HG03354 (cell line): ENCODE measurements around the gene LPIN2.

Experiments used
- ATAC-seq: cut with Tn5 transposase; IDR thresholded peaks from one replicate; pipeline ENCODE4 v1.9.1; 2021; ENCODE audit warnings: mild to moderate bottlenecking; ENCODE audit not compliant: unreplicated experiment, poor library complexity, severe bottlenecking

LPIN2 gene

DNA sequence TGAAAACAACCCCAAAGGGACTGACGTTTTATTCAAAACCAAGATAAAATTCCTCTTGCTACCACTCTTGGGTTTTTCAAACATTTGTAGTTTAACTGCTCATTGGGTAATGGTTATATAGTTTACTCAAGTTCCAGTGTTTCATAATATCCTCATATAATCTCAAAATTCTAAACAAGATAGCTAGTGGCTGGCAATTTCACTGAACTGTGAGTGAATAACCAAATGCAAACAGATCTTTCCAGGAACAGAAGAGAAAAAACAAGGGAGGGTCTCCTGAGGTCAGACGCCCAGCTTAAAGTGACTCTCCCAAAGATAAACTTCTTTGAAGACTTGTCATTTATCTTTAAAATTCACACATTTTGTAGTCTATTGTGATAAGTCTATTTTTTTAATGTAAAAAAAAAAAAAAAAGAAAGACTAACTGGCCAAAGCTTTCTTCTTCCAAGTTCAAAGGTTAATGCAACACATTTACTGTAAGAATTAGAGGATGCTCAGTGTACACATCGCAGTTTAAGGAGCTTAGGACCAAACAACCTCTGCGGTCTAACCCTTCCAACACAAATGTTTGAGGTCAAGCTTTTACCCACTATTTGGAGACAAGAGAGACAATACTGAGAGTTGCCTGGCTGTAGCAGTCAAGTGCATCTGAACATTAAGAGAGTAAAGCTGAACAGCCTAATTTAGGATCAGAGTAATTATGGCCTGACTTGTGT, 26.6 kb downstream of the LPIN2 start:
- no peak for ATAC-seq

DNA sequence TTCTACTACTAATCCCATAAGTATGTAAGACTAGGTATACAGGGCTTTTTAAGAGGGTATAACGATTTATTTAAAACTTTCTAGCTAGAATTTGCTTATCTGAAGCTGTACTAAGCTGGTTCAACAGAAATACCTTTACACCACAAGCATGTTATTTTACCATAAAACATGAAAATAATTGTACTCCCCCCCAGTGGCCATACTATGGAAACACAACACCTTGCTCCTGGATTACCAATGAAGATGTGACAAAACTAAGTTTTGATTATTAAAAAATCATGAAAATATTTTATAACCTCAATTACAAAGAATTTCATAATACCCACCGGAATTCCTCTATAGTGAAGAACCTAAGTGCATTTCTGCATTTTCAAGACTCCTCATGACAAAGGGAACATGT, 27.3 kb downstream of the LPIN2 start:
- ATAC-seq, result no peak

DNA sequence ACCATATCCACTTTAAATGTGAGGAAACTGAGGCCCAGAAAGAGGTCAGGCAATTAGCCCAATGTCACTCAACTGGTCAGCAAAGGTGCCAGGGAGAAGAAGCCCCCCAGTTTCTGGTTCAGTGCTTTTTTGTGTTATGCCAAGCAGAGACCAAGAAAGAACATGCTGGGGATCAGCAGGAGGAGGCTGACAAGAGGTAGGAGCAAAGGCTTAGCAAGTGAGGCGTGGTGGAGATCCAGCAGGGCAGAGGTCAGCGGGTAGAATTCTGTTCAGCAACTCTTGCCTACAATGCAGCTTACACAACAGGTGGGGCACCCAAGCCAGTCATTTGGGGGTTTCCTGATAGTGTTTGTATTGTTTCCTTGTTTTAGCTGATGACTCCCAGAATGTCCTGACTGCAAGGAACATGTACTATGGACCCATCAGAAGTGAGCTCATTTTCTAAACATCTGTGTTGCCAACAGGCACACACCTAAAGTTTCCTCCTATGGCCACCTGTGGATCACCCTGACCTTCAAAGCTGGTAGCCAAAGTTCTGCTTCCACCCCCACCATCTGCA, 28.2 kb downstream of the LPIN2 start:
- ATAC-seq, result no peak

DNA sequence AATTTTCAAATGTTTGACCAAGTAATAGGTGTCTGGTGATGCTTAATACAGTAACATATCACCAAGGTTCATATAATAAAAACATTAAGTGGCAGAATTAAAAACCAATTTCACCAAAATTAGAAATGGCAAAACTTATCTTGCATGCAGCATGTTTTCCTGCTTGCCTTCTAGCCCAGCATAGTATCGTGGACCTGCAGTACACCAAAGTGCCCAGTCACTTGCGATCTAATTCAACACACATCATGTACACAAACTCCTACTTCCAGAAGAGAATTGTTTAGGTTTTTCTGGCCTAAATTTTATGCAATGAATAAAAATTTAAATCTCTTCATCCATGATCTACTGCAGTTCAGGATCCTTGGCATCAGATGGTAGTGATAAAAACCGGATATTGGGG, 28.9 kb downstream of the LPIN2 start:
- ATAC-seq, result no peak

DNA sequence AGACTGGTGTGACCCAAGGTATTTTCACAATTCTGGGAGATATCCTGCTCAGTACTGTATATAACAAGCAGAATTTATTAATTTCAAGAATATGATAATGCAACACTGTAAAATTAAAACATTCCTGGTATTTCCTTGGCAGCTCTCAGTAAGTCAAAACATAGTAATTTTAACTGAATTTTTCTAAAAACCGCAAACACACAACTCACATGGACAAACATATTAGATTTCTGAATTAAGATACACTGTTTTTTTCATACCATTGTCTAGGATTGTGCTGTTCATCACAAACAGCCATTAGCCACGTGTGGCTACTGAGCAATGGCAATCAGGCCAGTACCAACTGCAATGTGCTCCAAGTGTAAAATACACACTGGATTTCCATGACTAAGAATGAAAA, 29.6 kb downstream of the LPIN2 start:
- ATAC-seq, result no peak

DNA sequence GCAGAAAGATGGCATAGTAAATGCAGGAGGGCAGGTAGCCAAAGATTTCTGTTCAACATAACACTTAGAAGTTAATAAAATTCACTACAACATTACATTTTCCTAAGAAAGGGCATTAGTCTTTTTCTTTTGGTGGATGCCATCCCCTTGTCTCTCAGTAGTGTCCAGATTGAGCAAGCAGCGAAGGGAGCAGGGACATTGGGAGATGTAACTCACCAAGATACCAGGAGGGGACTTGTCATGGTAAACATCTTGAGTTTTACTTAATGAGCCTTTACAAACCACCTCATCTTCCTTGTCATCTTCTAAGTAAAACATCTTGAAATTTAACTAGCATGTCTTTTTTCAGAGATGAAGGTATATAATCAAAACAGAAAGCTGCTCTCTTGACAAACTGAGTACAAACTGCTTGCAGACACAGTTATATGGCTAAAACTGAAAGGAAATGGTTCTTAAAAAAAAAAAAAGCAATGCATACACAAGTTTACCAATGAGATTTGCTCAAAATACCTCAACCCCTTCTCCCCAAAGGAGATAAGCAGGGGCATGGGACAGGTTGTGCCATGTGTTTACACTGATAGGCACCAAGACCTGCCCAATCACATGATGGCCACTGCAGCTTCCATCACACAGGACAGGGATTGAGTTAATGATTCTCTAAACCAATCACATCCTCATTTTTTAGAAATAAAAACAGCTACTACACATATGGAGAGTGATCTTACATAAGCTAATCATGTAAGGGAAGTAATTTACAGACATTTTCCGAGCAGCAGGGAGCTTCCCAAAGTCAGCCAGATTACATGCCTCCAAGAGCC, 30.3 kb downstream of the LPIN2 start:
- no peak for ATAC-seq

DNA sequence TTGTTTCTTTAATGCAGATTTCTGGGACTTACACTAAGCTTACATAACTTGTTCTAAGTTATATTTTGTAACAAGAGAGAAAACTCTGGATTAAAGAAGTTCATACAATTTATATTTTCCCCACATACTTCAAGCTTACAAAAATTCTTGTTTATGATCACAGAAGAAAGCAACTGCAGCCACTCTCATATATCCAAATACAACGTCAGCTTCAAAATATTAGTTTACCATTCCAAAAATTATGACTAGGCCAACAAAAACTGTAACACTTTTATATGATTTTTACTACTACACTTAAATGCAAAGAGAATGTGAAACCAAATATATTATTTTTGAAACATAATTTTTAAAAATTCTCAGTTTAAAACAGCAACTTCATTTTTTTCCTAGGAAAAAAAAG, 30.9 kb downstream of the LPIN2 start:
- no peak for ATAC-seq

DNA sequence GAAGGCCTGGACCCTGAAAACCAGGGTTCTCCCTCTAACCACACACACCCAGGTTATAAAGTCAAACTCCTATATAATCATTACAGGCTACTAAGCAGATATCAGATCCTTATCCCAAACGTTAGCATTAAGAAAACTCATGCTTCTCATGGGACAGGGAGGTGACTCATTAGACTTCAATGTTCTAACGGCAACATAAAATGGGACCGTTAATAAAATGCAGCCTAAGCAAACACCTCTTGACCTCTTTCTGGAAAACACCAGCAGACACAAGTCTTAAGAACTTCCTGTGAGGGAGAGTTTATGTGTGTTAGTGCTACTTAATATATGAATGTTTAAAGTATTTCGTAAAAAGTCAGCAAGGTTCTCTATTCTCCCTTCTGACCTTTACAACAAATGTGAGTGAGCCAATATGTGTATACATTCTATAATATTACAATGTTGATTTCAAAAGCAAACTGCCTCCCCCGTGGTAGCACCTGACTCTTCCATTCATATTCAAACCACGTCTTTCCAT, 31.7 kb downstream of the LPIN2 start:
- ATAC-seq, result no peak

DNA sequence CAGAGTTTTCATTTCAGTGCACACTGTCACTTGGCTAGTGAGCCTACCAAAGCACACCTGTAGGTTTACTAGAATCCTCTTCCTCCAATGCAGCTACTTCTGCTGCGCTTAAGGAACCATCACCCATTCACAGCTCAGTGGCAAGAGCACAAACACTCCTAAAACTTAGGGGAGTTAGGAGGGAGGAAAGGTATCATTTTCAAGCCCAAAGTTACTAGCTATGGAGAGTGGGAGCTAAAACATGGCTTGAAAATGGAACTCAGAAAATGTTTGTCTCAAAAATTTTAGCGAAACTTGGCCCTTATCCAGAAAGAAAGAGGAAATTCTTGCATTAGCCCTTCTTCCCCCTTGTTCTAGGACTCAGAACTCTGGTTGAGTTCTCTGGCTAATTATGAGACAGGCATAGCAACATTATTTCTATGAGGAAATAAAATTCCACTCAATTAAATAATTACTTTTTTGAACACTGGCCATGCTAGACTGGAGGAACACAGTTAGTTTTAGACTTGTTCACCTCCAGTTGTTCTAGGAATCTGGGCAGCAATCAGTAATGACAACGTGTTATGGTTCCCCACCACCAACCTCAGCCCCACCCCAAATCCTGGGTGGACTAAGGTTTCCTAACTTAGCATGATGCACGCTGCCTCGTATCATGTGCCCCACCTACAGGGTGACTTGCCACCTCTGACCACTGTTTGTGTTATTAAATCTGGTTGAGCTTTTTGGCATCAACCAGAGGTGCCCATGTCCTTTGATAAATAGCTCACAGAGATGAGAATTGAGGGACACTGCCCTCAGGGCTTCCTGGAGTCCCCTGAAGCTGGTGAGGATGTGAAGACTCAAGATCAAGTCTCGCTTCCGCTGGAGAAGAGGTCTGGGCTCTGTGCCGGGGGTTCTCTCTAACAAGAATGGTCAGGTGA, 32.8 kb downstream of the LPIN2 start:
- no peak for ATAC-seq

DNA sequence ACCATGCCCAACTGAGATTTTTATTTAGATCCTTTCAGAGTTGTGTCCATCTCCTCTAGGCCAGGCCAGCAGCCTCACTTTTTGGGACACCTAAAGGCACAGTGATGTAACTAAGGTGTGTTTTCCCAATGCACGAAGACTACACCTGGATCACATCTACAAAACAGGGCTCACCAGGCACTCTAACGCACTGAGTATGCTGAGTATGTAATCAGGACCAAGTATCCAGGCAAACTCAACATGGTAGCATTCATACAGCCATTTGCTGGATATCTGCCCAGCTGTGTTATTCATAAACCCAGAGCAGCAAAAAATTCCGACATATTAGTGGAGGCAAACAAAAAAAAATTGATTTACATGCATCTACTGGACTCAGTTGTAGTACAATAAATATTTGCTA, 33.8 kb downstream of the LPIN2 start:
- no peak for ATAC-seq

DNA sequence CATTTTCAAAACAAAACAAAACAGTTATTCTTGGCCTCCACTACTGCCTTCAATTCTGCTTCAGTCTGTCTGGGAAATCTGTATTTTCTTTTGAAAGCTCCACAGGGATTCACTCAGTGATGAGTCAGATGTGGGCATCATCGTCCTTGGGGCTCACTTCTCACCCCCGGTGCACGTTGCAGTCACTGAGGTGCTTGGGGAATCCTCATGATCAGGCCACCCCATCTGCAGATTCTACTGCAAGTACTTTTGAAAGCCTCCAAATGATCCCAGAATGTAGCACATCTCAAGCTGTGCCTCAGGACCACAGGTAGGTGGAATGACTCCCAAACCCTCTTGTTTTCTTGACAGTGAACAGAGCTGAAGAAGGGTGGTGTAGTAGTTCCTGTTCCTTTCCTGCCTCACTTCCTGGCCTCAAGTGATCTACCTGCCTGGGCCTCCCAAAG, 34.3 kb downstream of the LPIN2 start:
- ATAC-seq, result no peak

DNA sequence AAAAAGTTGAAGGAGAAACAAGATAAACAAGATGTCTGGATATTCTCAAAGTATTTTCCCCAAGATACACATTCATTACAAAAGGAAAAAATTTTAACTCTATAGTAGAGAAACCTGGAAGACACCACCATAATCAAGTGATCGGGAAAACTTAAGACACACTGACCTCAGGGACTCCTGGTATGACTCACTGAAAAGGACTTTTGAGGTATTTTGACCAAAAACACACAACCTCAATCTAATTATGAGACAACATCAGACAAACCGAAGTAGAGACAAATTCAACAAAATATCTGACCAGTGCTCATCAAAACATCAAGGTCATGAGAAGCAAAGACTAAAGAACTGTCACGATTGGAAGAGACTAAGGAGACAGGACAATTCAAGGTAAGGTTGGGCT, 34.7 kb downstream of the LPIN2 start:
- no peak for ATAC-seq

DNA sequence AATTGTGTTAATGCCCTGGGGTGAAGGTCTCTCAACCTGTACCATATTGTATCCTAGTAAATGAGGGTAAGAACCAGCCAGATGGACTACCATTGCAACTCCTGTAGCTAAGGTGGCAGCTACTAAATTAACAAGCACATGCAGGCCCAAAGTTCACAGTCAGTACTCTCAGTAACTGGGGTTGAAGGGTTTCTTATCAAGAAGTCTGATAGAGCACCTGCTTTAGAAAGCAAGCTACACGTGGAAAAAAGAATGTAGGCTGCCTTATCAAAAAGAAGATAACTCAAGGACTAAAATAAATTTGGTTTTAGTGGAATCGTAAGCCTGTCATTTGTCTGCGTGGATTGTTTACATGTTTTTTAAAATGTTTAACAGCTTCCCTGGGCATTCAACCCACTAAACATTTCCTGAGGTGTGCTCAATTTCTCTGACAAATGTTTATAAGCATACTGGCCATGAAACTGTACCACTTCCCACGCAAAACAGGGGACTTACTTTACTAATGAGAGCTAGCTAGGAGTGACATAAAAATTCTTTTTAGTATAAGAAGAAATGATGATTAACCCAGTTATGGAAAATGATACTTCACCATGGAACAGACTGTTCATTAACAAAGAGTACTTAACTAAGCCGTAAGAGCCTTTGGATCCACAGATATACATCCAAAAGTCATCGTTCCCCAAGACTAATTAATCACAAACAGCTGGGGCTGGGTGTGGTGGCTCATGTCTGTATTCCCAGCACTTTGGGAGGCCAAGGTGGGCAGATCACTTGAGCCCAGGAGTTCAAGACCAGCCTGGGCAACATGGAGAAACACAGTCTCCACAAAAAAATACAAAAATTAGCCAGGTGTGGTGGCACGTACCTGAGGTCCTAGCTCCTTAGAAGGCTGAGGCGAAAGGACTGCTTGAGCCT, 36.5 kb downstream of the LPIN2 start:
- no peak for ATAC-seq

DNA sequence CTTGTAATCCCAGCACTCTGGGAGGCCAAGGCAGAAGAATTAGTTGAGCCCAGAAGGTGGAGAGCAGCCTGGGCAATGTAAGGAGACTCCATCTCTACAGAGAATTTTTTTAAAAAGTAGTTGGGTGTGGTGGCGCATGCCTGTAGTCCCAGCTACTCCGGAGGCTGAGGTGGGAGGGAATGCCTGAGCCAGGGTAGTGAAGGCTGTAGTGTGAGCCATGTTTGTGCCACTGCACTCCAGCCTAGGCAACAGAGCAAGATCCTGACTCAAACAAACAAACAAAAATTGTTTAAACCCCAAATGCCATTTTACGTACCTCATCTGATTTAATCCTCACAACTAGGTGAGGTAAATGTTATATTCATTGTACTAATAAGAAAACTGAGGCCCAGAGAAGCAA, 38.2 kb downstream of the LPIN2 start:
- no peak for ATAC-seq

DNA sequence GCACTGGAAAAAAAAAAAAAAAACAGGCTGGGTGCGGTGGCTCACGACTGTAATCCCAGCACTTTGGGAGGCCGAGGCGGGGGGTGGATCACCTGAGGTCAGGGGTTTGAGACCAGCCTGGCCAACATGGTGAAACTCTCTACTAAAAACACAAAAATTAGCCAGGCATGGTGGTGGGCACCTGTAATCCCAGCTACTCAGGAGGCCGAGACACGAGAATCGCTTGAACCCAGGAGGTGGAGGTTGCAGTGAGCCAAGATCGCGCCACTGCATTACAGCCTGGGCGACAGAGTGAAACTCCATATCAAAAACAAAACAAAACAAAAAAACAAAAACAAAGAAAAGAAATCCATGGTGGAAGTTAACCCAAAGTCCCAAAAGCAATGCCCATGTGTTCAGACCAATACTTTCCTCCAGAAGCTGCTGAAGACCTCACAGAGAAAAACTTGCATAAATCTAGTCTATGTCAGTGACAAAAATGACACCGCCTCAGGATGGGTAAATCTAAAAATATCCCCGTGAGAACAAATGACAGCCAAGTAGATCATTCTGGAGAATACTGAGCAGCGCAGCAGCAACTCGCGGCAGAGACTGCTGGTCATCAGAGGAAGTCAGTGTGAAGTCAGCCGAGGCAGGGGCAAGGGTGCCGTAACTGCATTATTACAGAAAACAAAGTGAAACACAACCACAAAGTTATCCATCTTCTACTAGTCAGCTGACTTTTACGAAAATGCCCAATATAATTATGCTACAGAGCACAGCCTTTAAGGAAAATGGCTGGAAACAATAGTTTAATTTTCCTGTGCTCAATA, 41.0 kb downstream of the LPIN2 start:
- peak; percentile 90 for ATAC-seq

DNA sequence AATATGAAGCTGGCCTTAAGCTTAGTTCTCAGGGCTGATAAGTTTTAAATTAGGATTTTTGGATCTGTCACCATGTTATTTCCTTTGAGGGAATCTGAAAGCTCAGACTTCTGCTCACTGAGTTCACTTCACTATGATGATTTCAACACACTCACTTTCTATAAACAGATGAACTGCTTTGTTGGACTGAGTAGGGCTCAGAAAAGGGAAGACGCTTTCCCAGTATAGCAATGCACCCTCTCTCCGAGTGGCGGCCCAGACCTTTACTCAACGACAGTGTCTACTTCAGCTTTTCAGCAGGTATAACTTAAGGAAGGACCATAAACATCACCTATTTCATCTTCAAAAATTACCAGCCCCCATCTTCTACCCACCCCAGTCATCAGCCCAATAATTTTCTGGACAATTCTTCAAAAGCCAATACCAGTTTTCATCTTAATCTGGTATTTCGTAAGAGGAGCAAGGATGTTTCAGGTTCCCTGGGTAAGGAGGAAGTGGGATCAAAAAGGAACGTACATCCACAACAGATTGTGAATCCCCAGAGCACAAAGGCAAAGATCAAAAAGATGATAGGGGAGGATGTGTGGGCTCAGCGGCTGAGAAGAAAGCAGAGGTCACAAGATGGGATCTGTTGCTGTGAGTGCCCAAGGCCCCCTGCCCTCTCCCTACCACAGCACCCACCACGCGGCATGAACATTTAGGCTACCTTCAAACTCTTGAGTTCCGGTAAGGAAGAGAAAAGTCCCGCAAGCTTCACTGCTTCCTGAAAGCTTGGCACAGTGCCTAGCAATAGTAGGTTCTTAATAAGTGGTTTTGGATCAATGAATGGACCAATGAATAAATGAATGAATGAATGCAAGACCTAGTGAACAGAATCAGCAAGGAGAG, 41.9 kb downstream of the LPIN2 start:
- peak; percentile 26 for ATAC-seq

DNA sequence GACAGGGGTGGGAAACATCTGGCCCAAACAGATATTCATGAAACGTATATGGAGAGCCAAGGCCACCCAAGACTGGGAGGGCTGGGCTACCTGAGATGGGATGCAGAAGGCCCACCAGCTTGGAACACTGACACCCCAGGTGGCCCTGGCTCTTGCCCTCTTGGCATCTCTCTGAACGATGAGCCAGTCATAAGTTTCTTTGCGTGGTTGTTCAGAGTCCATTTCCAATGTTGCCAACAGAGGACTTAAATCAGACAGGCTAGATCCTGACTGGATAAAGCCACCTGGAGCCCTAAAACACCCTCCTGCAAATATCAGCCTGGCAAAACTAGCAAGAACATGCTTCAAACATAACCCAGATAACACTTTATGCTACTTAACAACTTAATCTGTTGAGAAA, 42.6 kb downstream of the LPIN2 start:
- no peak for ATAC-seq
